Activated naive CD8-positive, alpha-beta T cell treated with anti-CD3 and anti-CD28 coated beads, Interleukin-2, amount 50 U/mL, for 16 hours (primary cell): ENCODE results near the gene HAO2.

Experiments
- DNase-seq: peaks from one replicate; pipeline ENCODE4 v3.0.0-alpha.2; 2020; ENCODE audit warnings: low read depth, low spot score

The HAO2 gene

GRCh38 chr1:119380304-119380703, 11.7 kb downstream of the HAO2 start:
- DNase-seq = no peak

- DNase-seq = no peak
These were observed 12.5 kb downstream of the HAO2 start for GRCh38 chr1:119380983-119381662.

GRCh38 chr1:119384591-119384990, 16.0 kb downstream of the HAO2 start:
- no peak for DNase-seq

- DNase-seq = no peak
These were observed 17.1 kb downstream of the HAO2 start for GRCh38 chr1:119385650-119386049.

GRCh38 chr1:119387858-119388257, 19.3 kb downstream of the HAO2 start:
- no peak for DNase-seq

GRCh38 chr1:119388450-119388849, 19.9 kb downstream of the HAO2 start:
- DNase-seq = no peak

- no peak for DNase-seq
These were observed 21.9 kb downstream of the HAO2 start for GRCh38 chr1:119390526-119390925.

GRCh38 chr1:119391749-119392148, 23.2 kb downstream of the HAO2 start:
- no peak for DNase-seq

- DNase-seq = no peak
These were observed 25.5 kb downstream of the HAO2 start for GRCh38 chr1:119394085-119394484.

- DNase-seq = no peak
These were observed 28.4 kb downstream of the HAO2 start for GRCh38 chr1:119396982-119397381.

- DNase-seq = no peak
These were observed 29.4 kb downstream of the HAO2 start for GRCh38 chr1:119397986-119398385.

GRCh38 chr1:119404736-119405135, 36.2 kb downstream of the HAO2 start:
- DNase-seq = no peak

GRCh38 chr1:119409731-119410130, 41.1 kb downstream of the HAO2 start:
- no peak for DNase-seq

- DNase-seq = no peak
These were observed 42.4 kb downstream of the HAO2 start for GRCh38 chr1:119410961-119411360.

GRCh38 chr1:119414950-119415349, 46.4 kb downstream of the HAO2 start, which contains the start of gene HSD3B2:
TSS of gene HSD3B2 (plus strand) at chr1:119415150. CDS start at chr1:119415420, 270 bp downstream.
- no peak for DNase-seq

- DNase-seq = no peak
These were observed 47.5 kb downstream of the HAO2 start for GRCh38 chr1:119416006-119416640.

- no peak for DNase-seq
These were observed 50.5 kb downstream of the HAO2 start for GRCh38 chr1:119419109-119419508.

GRCh38 chr1:119420638-119421037, 52.1 kb downstream of the HAO2 start:
- no peak for DNase-seq

- no peak for DNase-seq
These were observed 54.0 kb downstream of the HAO2 start for GRCh38 chr1:119422631-119423030.

- DNase-seq = no peak
These were observed 60.4 kb downstream of the HAO2 start for GRCh38 chr1:119428991-119429390.

GRCh38 chr1:119429687-119430086, 61.1 kb downstream of the HAO2 start:
- DNase-seq = no peak

- no peak for DNase-seq
These were observed 61.9 kb downstream of the HAO2 start for GRCh38 chr1:119430486-119430885.

- DNase-seq = no peak
These were observed 63.3 kb downstream of the HAO2 start for GRCh38 chr1:119431836-119432235.
